IMR-90 (cell line): Measurements from ENCODE around the gene DGKB. TPM values are rescaled to one million over a fixed set of nuclear protein-coding genes. Genes with fewer than 3 reads are reported as not detected.

Experiments
- ATAC-seq: fragments of 200-7000 bp; cut with Tn5 transposase; 2 replicates; pipeline ENCODE4 v1.9.1; 2020; ENCODE audit warnings: low read depth, mild to moderate bottlenecking, moderate library complexity
- BruUV-seq: library from RNA; stranded (reverse); fragments of 400-500 nt; replicated peaks from 2 replicates; lab custom pipeline; 2021; lab: Mats Ljungman, UMichigan
- CTCF ChIA-PET: fragments of 300-600 bp; formaldehyde crosslinking; extraction: SDS; loops from one replicate; lab custom pipeline; 2021; ENCODE audit warnings: antibody characterized with exemption; lab: Yijun Ruan, JAX
- POLR2A ChIA-PET: fragments of 300-600 bp; sonication (Branson Sonifier 250); formaldehyde crosslinking; loops from one replicate; lab custom pipeline; 2022; ENCODE audit warnings: antibody characterized with exemption; ENCODE audit not compliant: unreplicated experiment; lab: Charles Lee
- DNase-seq: peaks from one replicate; pipeline ENCODE4 v3.0.0; 2013
- H2AFZ ChIP-seq: replicated peaks from 2 replicates; pipeline ENCODE3; 2013; ENCODE audit warnings: low read length, mild to moderate bottlenecking; ENCODE audit not compliant: poor library complexity
- H2AK5ac ChIP-seq: 2 replicates; pipeline ENCODE4 v1.6.1; 2013; ENCODE audit warnings: low read depth, low read length, inconsistent platforms
- H2AK9ac ChIP-seq: replicated peaks from 2 replicates; pipeline ENCODE3; 2013; ENCODE audit warnings: mild to moderate bottlenecking, low read depth, low read length, moderate library complexity; ENCODE audit not compliant: poor library complexity
- H2BK120ac ChIP-seq: 2 replicates; pipeline ENCODE4 v1.6.1; 2013; ENCODE audit warnings: low read depth, low read length, inconsistent platforms
- H2BK15ac ChIP-seq: 3 replicates; pipeline ENCODE4 v1.6.1; 2013; ENCODE audit warnings: low read depth, low read length, inconsistent platforms
- H2BK20ac ChIP-seq: 2 replicates; pipeline ENCODE4 v1.6.1; 2013; ENCODE audit warnings: low read depth, mild to moderate bottlenecking, inconsistent platforms, low read length, moderate library complexity
- H2BK5ac ChIP-seq: 2 replicates; pipeline ENCODE4 v1.6.1; 2013; ENCODE audit warnings: mild to moderate bottlenecking, low read depth, low read length, inconsistent platforms; ENCODE audit not compliant: poor library complexity, severe bottlenecking
- H3K14ac ChIP-seq: replicated peaks from 2 replicates; pipeline ENCODE4 v1.6.1; 2013; ENCODE audit warnings: low read depth, low read length, inconsistent platforms
- H3K18ac ChIP-seq: 2 replicates; pipeline ENCODE4 v1.6.1; 2013; ENCODE audit warnings: low read depth, low read length, control low read depth
- H3K23ac ChIP-seq: 2 replicates; pipeline ENCODE4 v1.6.1; 2013; ENCODE audit warnings: low read depth, low read length, inconsistent platforms
- H3K27ac ChIP-seq: 2 replicates; pipeline ENCODE4 v1.5.1; 2013; ENCODE audit warnings: mild to moderate bottlenecking, control low read depth, low read length; ENCODE audit not compliant: insufficient read depth
- H3K27me3 ChIP-seq: 2 replicates; pipeline ENCODE4 v1.6.1; 2013; ENCODE audit warnings: low read length; ENCODE audit not compliant: control insufficient read depth, insufficient read depth
- H3K36me3 ChIP-seq: 2 replicates; pipeline ENCODE4 v1.6.1; 2013; ENCODE audit warnings: low read length, mixed read lengths; ENCODE audit not compliant: control insufficient read depth, insufficient read depth
- H3K4ac ChIP-seq: 2 replicates; pipeline ENCODE4 v1.6.1; 2013; ENCODE audit warnings: low read depth, low read length, inconsistent platforms
- H3K4me1 ChIP-seq: 2 replicates; pipeline ENCODE4 v1.6.1; 2013; ENCODE audit warnings: low read length, mixed read lengths; ENCODE audit not compliant: control insufficient read depth, insufficient read depth
- H3K4me2 ChIP-seq: 2 replicates; pipeline ENCODE4 v1.6.1; 2013; ENCODE audit warnings: low read depth, mild to moderate bottlenecking, control low read depth, low read length, moderate library complexity
- H3K4me3 ChIP-seq: 2 replicates; pipeline ENCODE4 v1.5.1; 2013; ENCODE audit warnings: low read depth, mild to moderate bottlenecking, control low read depth, low read length, moderate library complexity; ENCODE audit not compliant: insufficient read depth
- H3K56ac ChIP-seq: 2 replicates; pipeline ENCODE4 v1.6.1; 2013; ENCODE audit warnings: low read length, inconsistent platforms; ENCODE audit not compliant: insufficient read depth; ENCODE audit errors: extremely low read depth
- H3K79me1 ChIP-seq, 2 experiments: 2 replicates each; pipeline ENCODE4 v1.6.1; 2013; ENCODE audit warnings: low read length in 2 of 2, inconsistent platforms in 1 of 2, low read depth in 1 of 2
- H3K9ac ChIP-seq: 2 replicates; pipeline ENCODE4 v1.6.1; 2013; ENCODE audit warnings: low read depth, low read length, control low read depth
- H3K9me1 ChIP-seq: 2 replicates; pipeline ENCODE4 v1.6.1; 2013; ENCODE audit warnings: low read length, inconsistent platforms; ENCODE audit not compliant: insufficient read depth
- H3K9me3 ChIP-seq: 2 replicates; pipeline ENCODE4 v1.6.1; 2013; ENCODE audit warnings: low read length; ENCODE audit not compliant: control insufficient read depth, insufficient read depth
- H4K20me1 ChIP-seq: 2 replicates; pipeline ENCODE4 v1.6.1; 2013; ENCODE audit warnings: low read length, inconsistent platforms; ENCODE audit not compliant: insufficient read depth
- H4K5ac ChIP-seq: 2 replicates; pipeline ENCODE4 v1.6.1; 2013; ENCODE audit warnings: mild to moderate bottlenecking, low read depth, low read length, control low read depth
- H4K8ac ChIP-seq, 2 experiments: 2 replicates each; pipeline ENCODE4 v1.6.1; 2013; ENCODE audit warnings: low read depth in 2 of 2, low read length in 2 of 2, control low read depth in 1 of 2, inconsistent platforms in 1 of 2
- H4K91ac ChIP-seq: 2 replicates; pipeline ENCODE4 v1.6.1; 2013; ENCODE audit warnings: low read depth, low read length, inconsistent platforms; ENCODE audit not compliant: insufficient read depth
- BHLHE40 ChIP-seq: fragments of 150-350 bp; IDR thresholded peaks from 2 replicates; pipeline ENCODE4 v1.6.1; 2016; ENCODE audit warnings: mild to moderate bottlenecking, low read depth, low read length
- CEBPB ChIP-seq: IDR thresholded peaks from 2 replicates; pipeline ENCODE4 v1.6.1; 2012; ENCODE audit warnings: low read depth, low read length, improper control_type of control experiment
- CHD1 ChIP-seq: IDR thresholded peaks from 2 replicates; pipeline ENCODE4 v1.6.1; 2012; ENCODE audit warnings: low read depth, low read length, improper control_type of control experiment
- CTCF ChIP-seq: conservative IDR thresholded peaks from 2 replicates; pipeline ENCODE4 v1.5.1; 2012; ENCODE audit warnings: mild to moderate bottlenecking, low read depth, low read length, improper control_type of control experiment
- ELK1 ChIP-seq: fragments of 150-350 bp; IDR thresholded peaks from 2 replicates; pipeline ENCODE4 v1.6.1; 2016; ENCODE audit warnings: low read depth, mild to moderate bottlenecking, low read length, moderate library complexity, borderline replicate concordance
- FOS ChIP-seq: fragments of 150-350 bp; IDR thresholded peaks from 2 replicates; pipeline ENCODE4 v1.6.1; 2016; ENCODE audit warnings: low read depth, low read length
- MAFK ChIP-seq: IDR thresholded peaks from 2 replicates; pipeline ENCODE4 v1.6.1; 2012; ENCODE audit warnings: low read depth, low read length, improper control_type of control experiment
- MAZ ChIP-seq: IDR thresholded peaks from 2 replicates; pipeline ENCODE4 v1.6.1; 2012; ENCODE audit warnings: low read depth, mild to moderate bottlenecking, low read length, improper control_type of control experiment, moderate library complexity, borderline replicate concordance
- MXI1 ChIP-seq: IDR thresholded peaks from 2 replicates; pipeline ENCODE4 v1.6.1; 2012; ENCODE audit warnings: low read depth, mild to moderate bottlenecking, low read length, moderate library complexity, borderline replicate concordance
- NFE2L2 ChIP-seq: fragments of 150-350 bp; IDR thresholded peaks from 2 replicates; pipeline ENCODE4 v1.6.1; 2016; ENCODE audit warnings: low read depth, mild to moderate bottlenecking, low read length
- POLR2A ChIP-seq: IDR thresholded peaks from 2 replicates; pipeline ENCODE4 v1.6.1; 2012; ENCODE audit warnings: mild to moderate bottlenecking, low read depth, low read length
- RAD21 ChIP-seq: IDR thresholded peaks from 2 replicates; pipeline ENCODE4 v1.6.1; 2012; ENCODE audit warnings: low read length, improper control_type of control experiment
- RCOR1 ChIP-seq: IDR thresholded peaks from 2 replicates; pipeline ENCODE4 v1.6.1; 2012; ENCODE audit warnings: mild to moderate bottlenecking, low read length, improper control_type of control experiment; ENCODE audit not compliant: insufficient replicate concordance
- RFX5 ChIP-seq: IDR thresholded peaks from 2 replicates; pipeline ENCODE4 v1.8.0; 2012; ENCODE audit warnings: low read depth, mild to moderate bottlenecking, low read length, moderate library complexity
- SMC3 ChIP-seq: fragments of 150-350 bp; IDR thresholded peaks from 2 replicates; pipeline ENCODE4 v1.6.1; 2016; ENCODE audit warnings: low read depth, mild to moderate bottlenecking, antibody characterized with exemption, low read length, moderate library complexity
- WGBS, 2 experiments: methylation state at CpG; one replicate each; pipeline versions ENCODE4 v1.1.5 to v1.1.7; 2013; ENCODE audit warnings: missing lambda C conversion rate in 2 of 2; ENCODE audit not compliant: insufficient read length in 1 of 2; ENCODE audit errors: extremely low coverage in 2 of 2; 5-methylcytosine and 5-hydroxymethylcytosine counted together
- dilution Hi-C: fragments of 300-500 bp; cut with HindIII; formaldehyde crosslinking; loops from one replicate; pipeline ENCODE4 v1.14.3; 2018; ENCODE audit warnings: low sequenced_read_pairs; ENCODE audit not compliant: unreplicated experiment
- in situ Hi-C: fragments of 300-500 bp; cut with MboI; formaldehyde crosslinking; loops from 3 replicates; pipeline ENCODE4 v1.14.3; 2019; ENCODE audit warnings: low sequenced_read_pairs, inconsistent platforms, mixed read lengths
- intact Hi-C: fragments of 100-400 bp; cut with micrococcal nuclease; formaldehyde crosslinking; loops from 2 replicates; pipeline ENCODE4 v1.10.0; 2022
- polyA plus RNA-seq, 3 experiments: library from polyadenylated mRNA; depleted of rRNA; stranded (reverse); fragments of >200 nt; gene quantifications; 2 replicates each; pipeline ENCODE4 v1.2.3, GENCODE V29; 2012; ENCODE audit warnings: low replicate concordance in 1 of 3
- total RNA-seq: library from RNA; depleted of rRNA; stranded (reverse); fragments of >200 nt; gene quantifications from 2 replicates; pipeline ENCODE4 v1.2.3, GENCODE V29; 2012
- TF ChIP-seq, protein P1 (sequence below): fragments of 150-350 bp; IDR thresholded peaks from 2 replicates; pipeline ENCODE4 v1.6.1; 2017; ENCODE audit warnings: mild to moderate bottlenecking, antibody characterized with exemption, low read length, low read depth

The DGKB gene
- total and polyA plus RNA-seq, 2 of the 4 experiments (the other 2 are of a cell fraction): not detected

DNA sequence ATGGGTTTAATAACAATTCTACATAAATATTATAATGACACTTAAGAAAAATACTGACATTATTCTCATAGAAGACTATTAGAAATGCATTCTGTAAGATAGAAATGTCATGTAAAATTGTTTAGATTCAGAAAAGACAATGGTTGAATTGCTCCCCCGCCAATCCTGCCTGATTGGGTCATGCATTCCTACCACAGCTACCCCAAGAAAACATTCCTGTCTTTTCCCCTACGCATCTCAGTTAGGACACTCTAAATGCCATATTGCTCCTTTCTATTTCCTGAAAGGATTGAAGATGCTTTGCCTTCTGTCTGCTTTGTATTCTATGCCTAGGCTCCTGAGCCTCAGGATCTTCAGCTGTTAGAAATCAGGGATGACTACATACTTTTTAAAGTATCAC lies 109.4 kb downstream of the DGKB start:
- no peak overlapping the region for H3K4me2 ChIP-seq
- H3K9me1 ChIP-seq: no peaks in the 10 kb centered on the region
- H2BK5ac ChIP-seq: no peak overlapping the region
- in situ Hi-C loops: no loop called here
- H3K56ac ChIP-seq: no peak overlapping the region
- H2AK5ac ChIP-seq: no peak overlapping the region
- H3K27ac ChIP-seq: no peak overlapping the region
- H3K4ac ChIP-seq: no peak overlapping the region
- H4K5ac ChIP-seq: no peak overlapping the region
- CTCF ChIA-PET: no interaction called here
- POLR2A ChIA-PET: no interaction called here
- no peak overlapping the region for H3K23ac ChIP-seq
- TF ChIP-seq RFX5 (no peak), CTCF (no peak), NFE2L2 (no peak), RAD21 (no peak), BHLHE40 (no peak), MAZ (no peak), FOS (no peak), POLR2A (no peak), RCOR1 (no peak), CHD1 (no peak), MXI1 (no peak), SMC3 (no peak), CEBPB (no peak), MAFK (no peak), ELK1 (no peak)
- TF ChIP-seq, protein P1, sequence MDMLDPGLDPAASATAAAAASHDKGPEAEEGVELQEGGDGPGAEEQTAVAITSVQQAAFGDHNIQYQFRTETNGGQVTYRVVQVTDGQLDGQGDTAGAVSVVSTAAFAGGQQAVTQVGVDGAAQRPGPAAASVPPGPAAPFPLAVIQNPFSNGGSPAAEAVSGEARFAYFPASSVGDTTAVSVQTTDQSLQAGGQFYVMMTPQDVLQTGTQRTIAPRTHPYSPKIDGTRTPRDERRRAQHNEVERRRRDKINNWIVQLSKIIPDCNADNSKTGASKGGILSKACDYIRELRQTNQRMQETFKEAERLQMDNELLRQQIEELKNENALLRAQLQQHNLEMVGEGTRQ: no peak
- H3K27me3 ChIP-seq: no peaks in the 10 kb centered on the region
- no peak overlapping the region for H3K18ac ChIP-seq
- no peak overlapping the region for H3K9ac ChIP-seq
- H2BK15ac ChIP-seq: no peak overlapping the region
- H3K79me1 ChIP-seq: no peaks in the 10 kb centered on the region
- H3K4me1 ChIP-seq: no peaks in the 10 kb centered on the region
- no CpG with 5 or more reads among the region's 2 CpGs for WGBS, 2 experiments
- no peak overlapping the region for H2BK120ac ChIP-seq
- no peak overlapping the region for H3K4me3 ChIP-seq
- no peak overlapping the region for H2AFZ ChIP-seq
- H2BK20ac ChIP-seq: no peak overlapping the region
- BruUV-seq: no TSS peak
- H4K20me1 ChIP-seq: no peaks in the 10 kb centered on the region
- H4K91ac ChIP-seq: no peak overlapping the region
- H2AK9ac ChIP-seq: no peak overlapping the region
- no peak overlapping the region for H4K8ac ChIP-seq
- no peak overlapping the region for H3K14ac ChIP-seq
- ATAC-seq (no peak), DNase-seq (no peak)
- H3K9me3 ChIP-seq: peaks cover 2% of the 10 kb centered on the region; the same call in 1 of the 2 replicates
- dilution Hi-C loops: no loop called here
- no peaks in the 10 kb centered on the region for H3K36me3 ChIP-seq
- intact Hi-C loops: no loop called here
